Jurkat, Clone E6-1 (cell line): ENCODE measurements around the gene PCSK7.
A peak's percentile ranks its signal among the peaks of the same experiment; 100 is the strongest.

ENCODE experiments used
- DNase-seq: peaks from one replicate; pipeline ENCODE4 v3.0.0-alpha.2; 2011; ENCODE audit warnings: low read depth, low spot score
- H3K4me3 ChIP-seq: 2 replicates; pipeline ENCODE4 v1.5.1; 2011; ENCODE audit warnings: mild to moderate bottlenecking, low read length, control low read depth, moderate library complexity

Gene PCSK7

GRCh38 chr11:117232911-117233409, 1.1 kb upstream of the PCSK7 start:
- no peak for DNase-seq

GRCh38 chr11:117232092-117232878, 412 bp upstream of the PCSK7 start, which contains the start of gene RNF214:
RNF214 (plus strand) TSS chr11:117232671; CDS start chr11:117234273, 1,602 bp downstream.
- peak within 1 kb of the TSS; percentile 96 for H3K4me3 ChIP-seq
- peak; percentile 62 for DNase-seq

More at GRCh38 chr11:117232911-117233409, 1.1 kb upstream of the PCSK7 start:
- H3K4me3 ChIP-seq, result peak overlapping the region; percentile 65

- H3K4me3 ChIP-seq, result peak overlapping the region; percentile 96
- no peak for DNase-seq
These were observed 653 bp downstream of the PCSK7 start for GRCh38 chr11:117230999-117231841.

- peak; percentile 60 for DNase-seq
- H3K4me3 ChIP-seq, result peak overlapping the region; percentile 96
These were observed 1.4 kb downstream of the PCSK7 start for GRCh38 chr11:117230286-117230961.

- no peak for DNase-seq
- peak overlapping the region; percentile 96 for H3K4me3 ChIP-seq
These were observed 2.0 kb downstream of the PCSK7 start for GRCh38 chr11:117229931-117230285.

- no peak overlapping the region for H3K4me3 ChIP-seq
- no peak for DNase-seq
These were observed 2.5 kb downstream of the PCSK7 start for GRCh38 chr11:117229411-117229810.

- no peak overlapping the region for H3K4me3 ChIP-seq
- no peak for DNase-seq
These were observed 3.8 kb downstream of the PCSK7 start for GRCh38 chr11:117228091-117228490.

- peak; percentile 76 for DNase-seq
- no peak overlapping the region for H3K4me3 ChIP-seq
These were observed 5.2 kb downstream of the PCSK7 start for GRCh38 chr11:117226388-117227385.

- DNase-seq, result no peak
- no peak overlapping the region for H3K4me3 ChIP-seq
These were observed 6.2 kb downstream of the PCSK7 start for GRCh38 chr11:117225553-117226170.

- no peak overlapping the region for H3K4me3 ChIP-seq
- no peak for DNase-seq
These were observed 7.9 kb downstream of the PCSK7 start for GRCh38 chr11:117223741-117224689.

GRCh38 chr11:117222991-117223740, 8.7 kb downstream of the PCSK7 start:
- no peak for DNase-seq
- H3K4me3 ChIP-seq, result no peak overlapping the region

- no peak for DNase-seq
- no peak overlapping the region for H3K4me3 ChIP-seq
These were observed 9.9 kb downstream of the PCSK7 start for GRCh38 chr11:117221775-117222517.

- no peak overlapping the region for H3K4me3 ChIP-seq
- DNase-seq, result no peak
These were observed 10.7 kb downstream of the PCSK7 start for GRCh38 chr11:117220999-117221774.

- no peak for DNase-seq
These were observed 11.3 kb downstream of the PCSK7 start for GRCh38 chr11:117220568-117220967.

GRCh38 chr11:117219995-117220394, 11.9 kb downstream of the PCSK7 start:
- H3K4me3 ChIP-seq, result no peak overlapping the region
- no peak for DNase-seq

More at GRCh38 chr11:117220568-117220967, 11.3 kb downstream of the PCSK7 start:
- H3K4me3 ChIP-seq, result no peak overlapping the region
